Fibroblast of mammary gland (primary cell): ENCODE data around the gene GSTP1.

Experiments used
- DNase-seq: peaks from one replicate; pipeline ENCODE4 v3.0.0-alpha.2; 2010; ENCODE audit warnings: low read depth
- H3K4me3 ChIP-seq: 2 replicates; pipeline ENCODE4 v1.5.1; 2011; ENCODE audit warnings: low read depth, mild to moderate bottlenecking, low read length, moderate library complexity; ENCODE audit not compliant: control insufficient read depth
- CTCF ChIP-seq: conservative IDR thresholded peaks from 2 replicates; pipeline ENCODE4 v1.5.1; 2011; ENCODE audit warnings: low read depth, low read length, inconsistent platforms; ENCODE audit not compliant: control insufficient read depth, insufficient read depth

GSTP1 gene

DNA sequence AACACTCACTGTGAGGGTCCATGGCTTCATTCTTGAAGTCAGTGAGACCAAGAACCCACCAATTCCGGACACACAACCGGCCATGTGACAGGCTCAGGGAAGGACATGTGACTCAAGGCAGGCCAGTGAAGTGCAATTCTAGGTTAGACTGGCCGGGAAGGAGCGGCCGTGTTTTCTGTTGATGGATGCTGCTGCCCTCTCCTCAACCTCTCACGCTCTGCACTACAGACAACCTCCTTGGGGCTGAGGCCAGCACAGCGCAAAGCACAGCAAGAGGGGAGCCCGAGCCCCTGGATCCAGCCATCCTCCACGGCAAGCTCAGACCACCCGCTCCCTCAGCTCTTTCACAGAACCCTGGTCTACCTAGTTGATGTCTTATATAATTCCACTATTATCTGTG lies 43.4 kb downstream of the GSTP1 start:
- TF ChIP-seq CTCF: no peak
- no peak for DNase-seq

DNA sequence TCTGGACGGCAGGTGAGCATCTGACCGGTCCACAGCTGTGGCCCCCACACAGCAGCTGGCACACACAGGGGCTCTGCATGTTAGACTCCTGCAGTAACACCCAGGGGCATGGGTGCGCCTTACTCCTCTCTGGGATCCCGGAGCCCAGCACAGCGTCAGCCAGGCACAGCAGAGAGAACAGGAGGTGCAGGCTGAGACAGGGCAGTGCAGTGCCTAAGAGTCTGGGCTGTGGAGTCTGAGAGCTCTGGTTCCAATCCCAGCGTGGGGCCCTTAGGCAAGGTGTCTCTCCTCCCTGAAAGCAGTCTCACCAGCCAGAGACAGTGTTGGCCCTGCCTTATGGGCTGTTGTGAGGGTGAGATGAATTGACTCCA lies 43.8 kb downstream of the GSTP1 start:
- H3K4me3 ChIP-seq: no peak overlapping the region
- DNase-seq: no peak
- TF ChIP-seq CTCF: no peak

More for the DNA sequence above, 43.4 kb downstream of the GSTP1 start:
- H3K4me3 ChIP-seq: no peak overlapping the region

GRCh38 chr11:67627812-67628624 lies 44.4 kb downstream of the GSTP1 start:
- no peak for TF ChIP-seq CTCF
- DNase-seq: no peak
- H3K4me3 ChIP-seq: no peak overlapping the region

- no peak overlapping the region for H3K4me3 ChIP-seq
- no peak for DNase-seq
- no peak for TF ChIP-seq CTCF
Measured at GRCh38 chr11:67628710-67629385, 45.2 kb downstream of the GSTP1 start.

GRCh38 chr11:67629386-67630227 lies 46.0 kb downstream of the GSTP1 start, which contains the start of gene NUDT8:
TSS of gene NUDT8 (minus strand) at chr11:67629937. CDS start at chr11:67629911, 26 bp downstream.
- peak within 1 kb of the TSS; percentile 66 for H3K4me3 ChIP-seq
- TF ChIP-seq CTCF: peak; percentile 72
- DNase-seq: peak; percentile 73

- peak; percentile 57 for TF ChIP-seq CTCF
- peak; percentile 93 for DNase-seq
- peak overlapping the region; percentile 66 for H3K4me3 ChIP-seq
Measured at GRCh38 chr11:67630228-67630942, 46.8 kb downstream of the GSTP1 start.
